Ovary (tissue), 3 donors: ENCODE data around the gene CA4.

Source experiments
- CTCF ChIP-seq, 3 donors: fragments of 450-650 bp in 2 of 3; fragments of 200-600 bp in 1 of 3; IDR thresholded peaks; one replicate each; pipeline versions ENCODE4 v1.5.1 to v1.8.0; 2016 to 2022; ENCODE audit warnings: antibody characterized with exemption in 3 of 3, mild to moderate bottlenecking in 1 of 3
- EP300 ChIP-seq: sonication (generic); formaldehyde crosslinking; IDR thresholded peaks from one replicate; pipeline ENCODE4 v1.6.1; 2017; ENCODE audit warnings: antibody characterized with exemption
- POLR2A ChIP-seq: fragments of 450-650 bp; IDR thresholded peaks from one replicate; pipeline ENCODE4 v1.6.1; 2017; ENCODE audit warnings: antibody characterized with exemption, mild to moderate bottlenecking, moderate library complexity
- donor health status: DM: no; HTN: no; CAD: no.

GRCh38 chr17:60164164-60164563 lies 14.4 kb downstream of the CA4 start:
- TF ChIP-seq CTCF (IDR thresholded peaks at IDR 0.05) (no peak), EP300 (no peak), POLR2A (no peak)
